Vagina (tissue), 2 donors: ENCODE data around the gene SDE2. TPM values are rescaled to one million over a fixed set of nuclear protein-coding genes. Genes with fewer than 3 reads are reported as not detected.

Experiments used
- DNase-seq, 2 donors: peaks; one replicate each; pipeline ENCODE4 v3.0.0-alpha.2; 2017; ENCODE audit errors: extremely low spot score in 2 of 2
- H3K27ac ChIP-seq: fragments of 200-600 bp; sonication (generic); one replicate; pipeline ENCODE4 v1.5.1; 2019
- H3K27me3 ChIP-seq: fragments of 200-600 bp; sonication (generic); one replicate; pipeline ENCODE4 v1.5.1; 2019
- H3K36me3 ChIP-seq, 2 donors: fragments of 200-600 bp; sonication (generic); one replicate each; pipeline ENCODE4 v1.5.1; 2017 to 2019
- H3K4me1 ChIP-seq: fragments of 200-600 bp; sonication (generic); one replicate; pipeline ENCODE4 v1.5.1; 2019
- H3K4me3 ChIP-seq, 2 donors: fragments of 200-600 bp; sonication (generic); 1 replicate in 1 of 2; 2 replicates in 1 of 2; pipeline ENCODE4 v1.5.1; 2016 to 2019
- H3K9me3 ChIP-seq: fragments of 200-600 bp; sonication (generic); one replicate; pipeline ENCODE4 v1.5.1; 2019
- POLR2A ChIP-seq, 2 donors: fragments of 450-650 bp; IDR thresholded peaks; one replicate each; pipeline ENCODE4 v1.6.1; 2017; ENCODE audit warnings: antibody characterized with exemption in 2 of 2, mild to moderate bottlenecking in 2 of 2, moderate library complexity in 2 of 2
- POLR2AphosphoS5 ChIP-seq, 2 donors: sonication (generic); formaldehyde crosslinking; IDR thresholded peaks; one replicate each; pipeline ENCODE4 v1.9.0; 2017; ENCODE audit warnings: antibody characterized with exemption in 2 of 2, mild to moderate bottlenecking in 2 of 2, low read depth in 1 of 2; ENCODE audit not compliant: insufficient read depth in 1 of 2
- intact Hi-C: fragments of 100-400 bp; cut with DNase I; formaldehyde crosslinking; loops from one replicate; pipeline ENCODE4 v1.15.1; 2023
- total RNA-seq: library from RNA; depleted of rRNA; stranded (reverse); fragments of >200 nt; gene quantifications from one replicate; pipeline ENCODE4 v1.2.3, GENCODE V29; 2016
- TF ChIP-seq, protein P1 (sequence below), 3 experiments: fragments of 450-650 bp in 2 of 3; fragments of 200-600 bp in 1 of 3; sonication (generic) in 1 of 3; IDR thresholded peaks; one replicate each; pipeline ENCODE4 v1.5.1; 2017 to 2019; ENCODE audit warnings: antibody characterized with exemption in 3 of 3, mild to moderate bottlenecking in 2 of 3, moderate library complexity in 2 of 3

Gene SDE2
- total RNA-seq, 1 donor from 2014 or later: 14.7 TPM

DNA sequence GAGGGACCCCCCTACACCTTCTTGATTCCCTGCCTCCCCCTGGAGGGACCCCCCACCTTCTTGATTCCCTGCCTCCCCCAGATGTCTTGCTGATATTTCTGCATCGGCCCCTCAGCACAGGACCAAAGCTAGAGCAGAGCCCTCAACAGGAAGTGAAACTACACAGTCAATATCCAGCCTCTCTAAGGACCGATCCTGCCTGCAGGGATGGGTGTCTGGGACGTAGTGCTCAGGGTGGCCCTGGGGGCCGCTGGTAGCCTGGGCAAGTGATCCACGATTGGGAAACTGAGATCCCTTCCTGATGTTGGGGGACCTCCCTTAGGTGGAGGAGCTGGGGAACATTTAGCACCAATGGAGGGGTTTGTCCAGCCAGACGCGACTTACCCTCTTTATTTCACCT is 54.2 kb downstream of the SDE2 start:
- H3K36me3 ChIP-seq: no peaks in the 10 kb centered on the region
- intact Hi-C loops: no loop called here
- no peak for DNase-seq
- H3K27ac ChIP-seq: no peak overlapping the region
- TF ChIP-seq, protein P1, sequence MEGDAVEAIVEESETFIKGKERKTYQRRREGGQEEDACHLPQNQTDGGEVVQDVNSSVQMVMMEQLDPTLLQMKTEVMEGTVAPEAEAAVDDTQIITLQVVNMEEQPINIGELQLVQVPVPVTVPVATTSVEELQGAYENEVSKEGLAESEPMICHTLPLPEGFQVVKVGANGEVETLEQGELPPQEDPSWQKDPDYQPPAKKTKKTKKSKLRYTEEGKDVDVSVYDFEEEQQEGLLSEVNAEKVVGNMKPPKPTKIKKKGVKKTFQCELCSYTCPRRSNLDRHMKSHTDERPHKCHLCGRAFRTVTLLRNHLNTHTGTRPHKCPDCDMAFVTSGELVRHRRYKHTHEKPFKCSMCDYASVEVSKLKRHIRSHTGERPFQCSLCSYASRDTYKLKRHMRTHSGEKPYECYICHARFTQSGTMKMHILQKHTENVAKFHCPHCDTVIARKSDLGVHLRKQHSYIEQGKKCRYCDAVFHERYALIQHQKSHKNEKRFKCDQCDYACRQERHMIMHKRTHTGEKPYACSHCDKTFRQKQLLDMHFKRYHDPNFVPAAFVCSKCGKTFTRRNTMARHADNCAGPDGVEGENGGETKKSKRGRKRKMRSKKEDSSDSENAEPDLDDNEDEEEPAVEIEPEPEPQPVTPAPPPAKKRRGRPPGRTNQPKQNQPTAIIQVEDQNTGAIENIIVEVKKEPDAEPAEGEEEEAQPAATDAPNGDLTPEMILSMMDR (IDR thresholded peaks at IDR 0.05): no peak
- no peak for TF ChIP-seq POLR2A (IDR thresholded peaks at IDR 0.05)
- no peak for TF ChIP-seq POLR2AphosphoS5 (IDR thresholded peaks at IDR 0.05; ENCODE audit: insufficient read depth in 1 of 2, low read depth in 1 of 2)
- no peaks in the 10 kb centered on the region for H3K27me3 ChIP-seq
- H3K4me1 ChIP-seq: peaks cover 22% of the 10 kb centered on the region
- H3K9me3 ChIP-seq: no peaks in the 10 kb centered on the region
- H3K4me3 ChIP-seq: no peak overlapping the region

DNA sequence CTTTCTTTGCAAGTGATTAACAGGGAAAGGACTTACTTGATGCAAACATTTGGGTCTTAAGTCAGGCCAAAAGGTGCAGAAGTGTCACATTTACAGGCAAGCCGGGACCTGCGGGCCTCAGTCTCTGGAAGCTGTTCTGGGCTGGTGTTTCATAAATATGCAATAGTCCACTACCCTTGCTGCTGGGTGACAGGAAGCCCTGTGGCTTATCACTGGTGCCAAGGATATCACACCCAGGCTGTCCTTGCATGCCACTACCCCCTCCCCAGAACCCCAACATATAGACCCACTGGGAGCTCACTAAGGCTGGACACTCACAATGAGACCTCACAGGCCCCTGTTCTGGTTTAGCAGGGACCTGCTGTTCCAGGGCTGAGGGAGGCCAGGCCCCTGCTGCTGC is 54.8 kb downstream of the SDE2 start:
- intact Hi-C loops: no loop called here
- H3K27ac ChIP-seq: no peak overlapping the region
- no peak overlapping the region for H3K4me3 ChIP-seq
- no peak for DNase-seq
- no peaks in the 10 kb centered on the region for H3K36me3 ChIP-seq
- no peaks in the 10 kb centered on the region for H3K27me3 ChIP-seq
- H3K4me1 ChIP-seq: peaks cover 22% of the 10 kb centered on the region
- TF ChIP-seq POLR2AphosphoS5 (IDR thresholded peaks at IDR 0.05; ENCODE audit: insufficient read depth in 1 of 2, low read depth in 1 of 2) (no peak), POLR2A (IDR thresholded peaks at IDR 0.05) (no peak)
- TF ChIP-seq, protein P1 (IDR thresholded peaks at IDR 0.05): no peak
- no peaks in the 10 kb centered on the region for H3K9me3 ChIP-seq

DNA sequence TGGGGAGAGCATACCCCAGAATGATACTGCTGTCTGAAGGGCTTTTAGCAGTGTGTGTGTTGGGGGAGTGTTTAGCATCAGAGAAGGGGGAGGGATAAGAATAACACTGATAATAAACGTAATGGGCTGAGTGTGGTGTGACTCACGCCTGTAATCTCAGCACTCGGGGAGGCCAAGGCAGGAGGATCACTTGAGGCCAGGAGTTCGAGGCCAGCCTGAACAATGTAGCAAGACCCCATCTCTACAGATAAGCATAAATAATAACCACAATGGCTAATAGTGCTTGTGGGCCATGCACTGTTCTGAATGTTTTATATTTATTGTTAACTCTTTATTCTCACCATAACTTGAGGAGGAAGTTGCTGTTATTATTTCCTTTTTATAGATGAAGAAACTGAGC is 55.6 kb downstream of the SDE2 start:
- TF ChIP-seq POLR2A (IDR thresholded peaks at IDR 0.05): no peak
- TF ChIP-seq POLR2AphosphoS5 (IDR thresholded peaks at IDR 0.05; ENCODE audit: insufficient read depth in 1 of 2, low read depth in 1 of 2): no peak
- TF ChIP-seq, protein P1 (IDR thresholded peaks at IDR 0.05): no peak
- intact Hi-C loops: no loop called here
- peaks cover 22% of the 10 kb centered on the region for H3K4me1 ChIP-seq
- H3K4me3 ChIP-seq: no peak overlapping the region
- H3K9me3 ChIP-seq: no peaks in the 10 kb centered on the region
- no peaks in the 10 kb centered on the region for H3K36me3 ChIP-seq
- DNase-seq: no peak
- no peaks in the 10 kb centered on the region for H3K27me3 ChIP-seq
- no peak overlapping the region for H3K27ac ChIP-seq

DNA sequence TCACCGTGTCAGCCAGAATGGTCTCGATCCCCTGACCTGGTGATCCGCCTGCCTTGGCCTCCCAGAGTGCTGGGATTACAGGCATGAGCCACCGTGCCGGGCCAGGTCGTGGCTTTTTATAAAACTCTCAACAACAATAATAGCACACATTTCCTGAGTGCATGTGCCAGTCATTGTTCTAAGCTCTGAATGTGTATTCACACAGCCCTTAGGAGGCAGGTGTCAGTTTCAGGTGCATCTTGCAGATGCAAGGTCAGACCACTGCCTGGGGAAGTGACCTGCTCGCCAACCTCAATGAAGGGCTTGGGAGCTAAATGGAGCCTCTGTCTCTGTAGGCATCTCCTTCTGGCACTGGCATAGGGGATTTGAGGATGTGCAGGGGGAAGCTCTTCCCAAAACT is 56.6 kb downstream of the SDE2 start:
- no peaks in the 10 kb centered on the region for H3K36me3 ChIP-seq
- DNase-seq: no peak
- intact Hi-C loops: no loop called here
- no peaks in the 10 kb centered on the region for H3K27me3 ChIP-seq
- peaks cover 22% of the 10 kb centered on the region for H3K4me1 ChIP-seq
- no peak overlapping the region for H3K4me3 ChIP-seq
- TF ChIP-seq, protein P1 (IDR thresholded peaks at IDR 0.05): no peak
- TF ChIP-seq POLR2AphosphoS5 (IDR thresholded peaks at IDR 0.05; ENCODE audit: insufficient read depth in 1 of 2, low read depth in 1 of 2) (no peak), POLR2A (IDR thresholded peaks at IDR 0.05) (no peak)
- H3K27ac ChIP-seq: no peak overlapping the region
- H3K9me3 ChIP-seq: no peaks in the 10 kb centered on the region

DNA sequence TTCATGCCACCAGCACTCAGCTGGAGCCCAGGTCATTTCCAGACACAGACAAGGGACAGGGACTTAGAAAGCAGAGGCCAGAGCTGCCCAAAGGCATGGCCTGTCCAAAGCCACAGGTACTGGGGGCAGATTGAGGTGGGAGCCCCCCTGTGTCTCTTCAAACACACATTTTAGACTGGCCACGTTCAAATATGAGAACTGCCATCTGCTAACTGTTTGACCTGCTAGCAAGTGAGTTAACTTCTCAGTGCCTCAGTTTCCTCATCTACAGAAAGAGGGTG is 57.3 kb downstream of the SDE2 start:
- H3K36me3 ChIP-seq: no peaks in the 10 kb centered on the region
- no peaks in the 10 kb centered on the region for H3K27me3 ChIP-seq
- DNase-seq: no peak
- H3K27ac ChIP-seq: no peak overlapping the region
- H3K9me3 ChIP-seq: no peaks in the 10 kb centered on the region
- intact Hi-C loops: no loop called here
- TF ChIP-seq, protein P1 (IDR thresholded peaks at IDR 0.05): no peak
- TF ChIP-seq POLR2AphosphoS5 (IDR thresholded peaks at IDR 0.05; ENCODE audit: insufficient read depth in 1 of 2, low read depth in 1 of 2): no peak
- TF ChIP-seq POLR2A (IDR thresholded peaks at IDR 0.05): no peak
- peaks cover 22% of the 10 kb centered on the region for H3K4me1 ChIP-seq
- H3K4me3 ChIP-seq: no peak overlapping the region
